A172 (cell line): ENCODE measurements around the gene BFSP2. TPM values are rescaled to one million over a fixed set of nuclear protein-coding genes. Genes with fewer than 3 reads are reported as not detected.

ENCODE experiments used
- DNase-seq: peaks from one replicate; pipeline ENCODE4 v3.0.0-alpha.2; 2015; ENCODE audit warnings: low spot score
- total RNA-seq: library from RNA; depleted of rRNA; stranded (reverse); fragments of >200 nt; shearing (Covaris generic); gene quantifications from 2 replicates; pipeline ENCODE4 v1.2.3, GENCODE V29; 2014; rRNA removed

The BFSP2 gene
- total RNA-seq: not detected in 2 replicates

- no peak for DNase-seq
Measured at GRCh38 chr3:133400006-133400515, at the start of gene BFSP2. BFSP2 (plus strand) TSS chr3:133400056; CDS start chr3:133400084, 28 bp downstream.

GRCh38 chr3:133354721-133355120 is 45.1 kb upstream of the BFSP2 start:
- DNase-seq: no peak

- no peak for DNase-seq
Measured at GRCh38 chr3:133360476-133360875, 39.4 kb upstream of the BFSP2 start.

- no peak for DNase-seq
Measured at GRCh38 chr3:133361011-133361410, 38.8 kb upstream of the BFSP2 start.

GRCh38 chr3:133361435-133361834 is 38.4 kb upstream of the BFSP2 start:
- DNase-seq: no peak

- DNase-seq: no peak
Measured at GRCh38 chr3:133362539-133362938, 37.3 kb upstream of the BFSP2 start.

GRCh38 chr3:133364704-133365103 is 35.2 kb upstream of the BFSP2 start:
- no peak for DNase-seq

- no peak for DNase-seq
Measured at GRCh38 chr3:133366921-133367320, 32.9 kb upstream of the BFSP2 start.

GRCh38 chr3:133367403-133367802 is 32.5 kb upstream of the BFSP2 start:
- no peak for DNase-seq

GRCh38 chr3:133367956-133368355 is 31.9 kb upstream of the BFSP2 start:
- DNase-seq: no peak

GRCh38 chr3:133368371-133369067 is 31.3 kb upstream of the BFSP2 start:
- no peak for DNase-seq

- DNase-seq: no peak
Measured at GRCh38 chr3:133369068-133369440, 30.8 kb upstream of the BFSP2 start.

GRCh38 chr3:133371181-133371580 is 28.7 kb upstream of the BFSP2 start:
- no peak for DNase-seq

GRCh38 chr3:133371676-133372075 is 28.2 kb upstream of the BFSP2 start:
- no peak for DNase-seq

GRCh38 chr3:133374708-133375402 is 25.0 kb upstream of the BFSP2 start:
- no peak for DNase-seq

- DNase-seq: no peak
Measured at GRCh38 chr3:133375403-133375745, 24.5 kb upstream of the BFSP2 start.

GRCh38 chr3:133376810-133377209 is 23.0 kb upstream of the BFSP2 start:
- no peak for DNase-seq

- DNase-seq: peak; percentile 17
Measured at GRCh38 chr3:133377396-133377795, 22.5 kb upstream of the BFSP2 start.

- no peak for DNase-seq
Measured at GRCh38 chr3:133379926-133380325, 19.9 kb upstream of the BFSP2 start.

GRCh38 chr3:133380481-133381225 is 19.2 kb upstream of the BFSP2 start:
- DNase-seq: no peak

- no peak for DNase-seq
Measured at GRCh38 chr3:133381346-133382109, 18.3 kb upstream of the BFSP2 start.

- DNase-seq: no peak
Measured at GRCh38 chr3:133383175-133383574, 16.7 kb upstream of the BFSP2 start.
